Head of caudate nucleus (tissue), 42 donors: ENCODE measurements around the gene MAGEB6B.
"Not testable (repeated sequence)": the region's sequence is repeated elsewhere in the genome, so short reads cannot be mapped to it uniquely, and the experiment has no call there.

Experiments
- DNase-seq, 42 donors: peaks; one replicate each; pipeline versions ENCODE4 v3.0.0 to v3.0.0-alpha.2; 2020 to 2021; ENCODE audit warnings: mixed read lengths in 7 of 42
- intact Hi-C: fragments of 100-400 bp; cut with DNase I; formaldehyde crosslinking; loops from one replicate; pipeline ENCODE4 v1.15.0; 2022

MAGEB6B gene

GRCh38 chrX:26160301-26160700, at the start of gene MAGEB6B:
Gene MAGEB6B, plus strand, starts transcription at chrX:26160601. Its CDS starts 0 bp downstream, at chrX:26160601.
- DNase-seq, result no peak
- intact Hi-C loops, result no loop called here

GRCh38 chrX:26138274-26138673, 22.1 kb upstream of the MAGEB6B start, which contains the start of gene MAGEB18:
Gene MAGEB18, plus strand, starts transcription at chrX:26138343. Its CDS starts 643 bp downstream, at chrX:26138986.
- DNase-seq, result no peak
- intact Hi-C loops, result no loop called here

- DNase-seq, result no peak
- intact Hi-C loops, result no loop called here
Observed at GRCh38 chrX:26146024-26146423, 14.4 kb upstream of the MAGEB6B start.

- intact Hi-C loops, result no loop called here
- DNase-seq, result no peak
Observed at GRCh38 chrX:26192204-26192603, 31.8 kb downstream of the MAGEB6B start, which contains the start of gene MAGEB6. Gene MAGEB6, plus strand, starts transcription at chrX:26192440. Its CDS starts 1,407 bp downstream, at chrX:26193847.

GRCh38 chrX:26203561-26203960, 43.2 kb downstream of the MAGEB6B start:
- no peak for DNase-seq
- intact Hi-C loops, result no loop called here

- DNase-seq, intact Hi-C loops: not testable (repeated sequence)
Observed at GRCh38 chrX:26204717-26205116, 44.3 kb downstream of the MAGEB6B start.

- no peak for DNase-seq
- intact Hi-C loops, result no loop called here
Observed at GRCh38 chrX:26208012-26208411, 47.6 kb downstream of the MAGEB6B start.
